ENCODE data around the gene KCNA5. TPM values are rescaled to one million over a fixed set of nuclear protein-coding genes. Genes with fewer than 3 reads are reported as not detected.
A peak's percentile ranks its signal among the peaks of the same experiment; 100 is the strongest.

KCNA5 gene
- total and polyA plus RNA-seq, 8 donors, result 0.25 to 11.1 (median 0.91) TPM

- Histone ChIP-seq H3K27me3 (peaks cover 0 to 17% (median 0%) of the 10 kb centered on the region in 4 donors), H3K4me1 (no peaks in the 10 kb centered on the region), H3K4me3 (no peak overlapping the region), H3K36me3 (no peaks in the 10 kb centered on the region), H3K27ac (no peak overlapping the region), H3K9me3 (no peaks in the 10 kb centered on the region)
- intact Hi-C loops (cut with DNase I), result no loop called here
- TF ChIP-seq, protein P1, sequence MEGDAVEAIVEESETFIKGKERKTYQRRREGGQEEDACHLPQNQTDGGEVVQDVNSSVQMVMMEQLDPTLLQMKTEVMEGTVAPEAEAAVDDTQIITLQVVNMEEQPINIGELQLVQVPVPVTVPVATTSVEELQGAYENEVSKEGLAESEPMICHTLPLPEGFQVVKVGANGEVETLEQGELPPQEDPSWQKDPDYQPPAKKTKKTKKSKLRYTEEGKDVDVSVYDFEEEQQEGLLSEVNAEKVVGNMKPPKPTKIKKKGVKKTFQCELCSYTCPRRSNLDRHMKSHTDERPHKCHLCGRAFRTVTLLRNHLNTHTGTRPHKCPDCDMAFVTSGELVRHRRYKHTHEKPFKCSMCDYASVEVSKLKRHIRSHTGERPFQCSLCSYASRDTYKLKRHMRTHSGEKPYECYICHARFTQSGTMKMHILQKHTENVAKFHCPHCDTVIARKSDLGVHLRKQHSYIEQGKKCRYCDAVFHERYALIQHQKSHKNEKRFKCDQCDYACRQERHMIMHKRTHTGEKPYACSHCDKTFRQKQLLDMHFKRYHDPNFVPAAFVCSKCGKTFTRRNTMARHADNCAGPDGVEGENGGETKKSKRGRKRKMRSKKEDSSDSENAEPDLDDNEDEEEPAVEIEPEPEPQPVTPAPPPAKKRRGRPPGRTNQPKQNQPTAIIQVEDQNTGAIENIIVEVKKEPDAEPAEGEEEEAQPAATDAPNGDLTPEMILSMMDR (IDR thresholded peaks at IDR 0.05), result no peak
- DNase-seq (peak in 1 of 6 donors; percentile 67), FAIRE-seq (no peak), ATAC-seq (no peak)
- 32 to 33% methylated on average over 71 of the region's 71 CpGs for WGBS, 2 donors
Measured at GRCh38 chr12:5044420-5045295, 979 bp downstream of the KCNA5 start.

DNA sequence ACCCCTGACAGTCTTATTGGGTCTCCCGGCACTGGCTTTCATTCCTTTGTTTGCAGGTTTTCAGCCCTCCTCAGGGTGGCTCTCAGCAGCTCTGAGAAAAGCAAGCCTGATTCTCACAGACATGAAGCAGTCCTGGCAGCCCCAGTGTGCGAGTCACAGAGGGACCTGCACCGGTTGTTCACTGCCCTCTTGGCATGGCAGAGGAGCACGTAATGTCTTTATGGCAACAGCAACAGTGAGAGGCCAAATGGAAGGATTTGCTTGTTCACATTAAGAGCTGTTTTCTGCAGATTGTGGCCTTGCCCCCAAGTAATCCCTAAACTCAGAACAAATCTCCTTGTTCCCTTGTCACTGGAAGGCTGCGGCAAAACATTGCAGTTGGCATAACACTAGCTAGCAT, 3.4 kb downstream of the KCNA5 start:
- Histone ChIP-seq H3K27ac (no peak overlapping the region), H3K4me3 (no peak overlapping the region), H3K9me3 (no peaks in the 10 kb centered on the region), H3K27me3 (peaks cover 0 to 6% (median 0%) of the 10 kb centered on the region in 4 donors), H3K4me1 (no peaks in the 10 kb centered on the region), H3K36me3 (no peaks in the 10 kb centered on the region)
- DNase-seq (no peak), ATAC-seq (peak in 1 of 4 donors; percentile 13), FAIRE-seq (no peak)
- intact Hi-C loops (cut with DNase I), result no loop called here
- TF ChIP-seq, protein P1 (IDR thresholded peaks at IDR 0.05), result no peak
- WGBS, 2 donors, result 27 to 30% methylated on average over 5 of the region's 5 CpGs

DNA sequence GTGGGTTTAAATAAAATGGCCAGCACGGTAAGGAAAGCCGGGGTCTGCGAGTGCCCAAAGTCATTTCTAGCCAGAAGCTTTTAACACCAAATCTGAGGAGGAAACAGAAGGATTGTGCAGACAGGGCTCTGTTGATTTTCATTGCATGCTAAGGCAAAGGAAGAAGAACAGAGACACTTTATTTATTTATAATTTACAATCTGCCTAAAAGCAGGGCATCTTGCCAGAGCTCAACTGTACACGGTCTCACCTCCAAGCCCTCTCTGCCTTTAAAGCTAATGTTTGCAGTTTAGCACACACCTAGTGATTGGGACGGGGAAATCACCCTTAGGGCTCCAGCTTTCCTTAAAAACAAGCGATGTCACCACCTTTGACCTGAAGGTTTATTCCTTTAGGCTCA, 4.0 kb downstream of the KCNA5 start:
- intact Hi-C loops (cut with DNase I), result no loop called here
- no peak overlapping the region for H3K4me3 ChIP-seq
- TF ChIP-seq, protein P1 (IDR thresholded peaks at IDR 0.05), result no peak
- no peaks in the 10 kb centered on the region for H3K4me1 ChIP-seq
- ATAC-seq, result no peak
- DNase-seq, result no peak
- H3K27me3 ChIP-seq, result peaks cover 0 to 6% (median 0%) of the 10 kb centered on the region in 4 donors
- no peak for FAIRE-seq
- no peak overlapping the region for H3K27ac ChIP-seq
- H3K9me3 ChIP-seq, result no peaks in the 10 kb centered on the region
- WGBS, 2 donors, result 31 to 37% methylated on average over 6 of the region's 6 CpGs
- H3K36me3 ChIP-seq, result no peaks in the 10 kb centered on the region

DNA sequence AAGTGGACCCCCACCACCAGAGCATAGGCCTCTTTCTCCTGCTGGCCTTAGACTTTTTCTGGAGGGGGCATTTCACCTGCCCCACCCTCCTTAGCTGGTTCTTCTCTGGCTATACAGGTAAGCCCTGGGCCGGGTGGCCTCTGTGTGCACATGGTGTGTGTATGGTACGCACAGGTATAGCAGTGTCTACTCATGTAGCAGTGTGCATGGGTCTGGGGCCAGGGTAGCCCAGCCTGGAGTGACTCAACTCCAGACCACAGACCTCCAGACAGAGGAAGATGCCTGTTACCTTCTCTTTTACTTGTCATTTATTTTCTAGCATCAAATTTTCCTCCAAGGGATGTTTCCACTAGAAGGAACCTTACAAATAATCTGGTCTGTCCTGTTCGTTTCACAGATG, 6.9 kb downstream of the KCNA5 start:
- DNase-seq, result no peak
- intact Hi-C loops (cut with DNase I), result no loop called here
- Histone ChIP-seq H3K4me1 (no peaks in the 10 kb centered on the region), H3K27me3 (no peaks in the 10 kb centered on the region), H3K36me3 (no peaks in the 10 kb centered on the region), H3K4me3 (no peak overlapping the region), H3K9me3 (no peaks in the 10 kb centered on the region), H3K27ac (no peak overlapping the region)
- 64 to 65% methylated on average over 3 of the region's 3 CpGs for WGBS, 2 donors
- no peak for FAIRE-seq
- no peak for ATAC-seq
- TF ChIP-seq, protein P1 (IDR thresholded peaks at IDR 0.05), result no peak

DNA sequence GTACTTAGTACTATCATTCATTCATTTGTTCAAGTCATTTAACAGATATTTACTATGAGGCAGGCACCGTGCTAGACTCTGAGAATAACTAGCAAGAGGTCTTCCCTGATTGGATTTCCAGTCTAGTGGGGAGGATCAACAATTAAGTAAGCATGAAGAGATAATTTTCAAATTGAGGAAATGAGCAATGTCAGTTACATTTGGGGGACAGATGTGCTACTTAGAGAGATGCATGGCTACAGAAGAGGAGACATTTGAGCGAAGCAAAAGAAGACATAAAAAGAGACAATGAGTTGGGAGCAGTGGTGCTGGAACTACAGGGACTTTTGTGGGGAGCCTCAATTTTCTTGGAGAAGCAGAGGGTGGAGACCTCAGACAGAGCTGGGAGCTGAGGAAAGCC, 7.7 kb downstream of the KCNA5 start:
- intact Hi-C loops (cut with DNase I), result no loop called here
- WGBS, 2 donors, result 75 to 80% methylated on average over 2 of the region's 2 CpGs
- Histone ChIP-seq H3K4me3 (no peak overlapping the region), H3K4me1 (no peaks in the 10 kb centered on the region), H3K9me3 (no peaks in the 10 kb centered on the region), H3K36me3 (no peaks in the 10 kb centered on the region), H3K27me3 (no peaks in the 10 kb centered on the region), H3K27ac (no peak overlapping the region)
- TF ChIP-seq, protein P1 (IDR thresholded peaks at IDR 0.05), result no peak
- FAIRE-seq, result no peak
- DNase-seq, result no peak
- no peak for ATAC-seq

Measured in pancreas (tissue), 10 donors.